Mesodermal cell (in vitro differentiated cells): ENCODE results near the gene GGNBP2.

Experiments
- H3K27ac ChIP-seq: 2 replicates; pipeline ENCODE4 v1.7.0; 2013; ENCODE audit warnings: mild to moderate bottlenecking, low read depth, low read length, moderate library complexity; ENCODE audit not compliant: severe bottlenecking
- H3K36me3 ChIP-seq: 2 replicates; pipeline ENCODE4 v1.7.1; 2013; ENCODE audit warnings: mild to moderate bottlenecking, low read length, moderate library complexity; ENCODE audit not compliant: control insufficient read depth, insufficient read depth
- H3K4me1 ChIP-seq: one replicate; pipeline ENCODE4 v1.7.1; 2013; ENCODE audit warnings: mild to moderate bottlenecking, low read length; ENCODE audit not compliant: insufficient read depth, control insufficient read depth, poor library complexity, severe bottlenecking
- H3K4me3 ChIP-seq: 2 replicates; pipeline ENCODE4 v1.7.0; 2013; ENCODE audit warnings: low read length, control low read depth, mild to moderate bottlenecking; ENCODE audit not compliant: insufficient read depth, poor library complexity, severe bottlenecking; ENCODE audit errors: extremely low read depth
- H3K9me3 ChIP-seq: 2 replicates; pipeline ENCODE4 v1.7.1; 2013; ENCODE audit warnings: mild to moderate bottlenecking, low read length, moderate library complexity; ENCODE audit not compliant: control insufficient read depth
- WGBS, 2 experiments: methylation state at CpG; one replicate each; pipeline ENCODE4 v1.1.5; 2013; ENCODE audit warnings: missing lambda C conversion rate in 2 of 2; ENCODE audit not compliant: insufficient coverage in 2 of 2; 5-methylcytosine and 5-hydroxymethylcytosine counted together

GGNBP2 gene

GRCh38 chr17:36616061-36617029 is 71.6 kb downstream of the GGNBP2 start:
- Histone ChIP-seq H3K4me3 (no peak overlapping the region), H3K4me1 (peaks cover 3% of the 10 kb centered on the region)
- WGBS, 2 experiments, result 86 to 95% methylated on average over 8 to 11 of the region's 16 CpGs

GRCh38 chr17:36617773-36618172 is 73.1 kb downstream of the GGNBP2 start:
- Histone ChIP-seq H3K4me3 (no peak overlapping the region), H3K36me3 (no peaks in the 10 kb centered on the region), H3K27ac (no peak overlapping the region), H3K4me1 (no peaks in the 10 kb centered on the region), H3K9me3 (no peaks in the 10 kb centered on the region)
- WGBS, 2 experiments, result 94% methylated on average over 2 of the region's 7 CpGs; no CpG with 5 or more reads in 1 of the 2 experiments

More at GRCh38 chr17:36616061-36617029, 71.6 kb downstream of the GGNBP2 start:
- H3K27ac ChIP-seq, result no peak overlapping the region
- H3K36me3 ChIP-seq, result no peaks in the 10 kb centered on the region
- H3K9me3 ChIP-seq, result peaks cover 2% of the 10 kb centered on the region

GRCh38 chr17:36623281-36623680 is 78.6 kb downstream of the GGNBP2 start:
- no peaks in the 10 kb centered on the region for H3K36me3 ChIP-seq
- H3K4me1 ChIP-seq, result no peaks in the 10 kb centered on the region
- WGBS, 2 experiments, result 100% methylated on average over 1 of the region's 3 CpGs
- no peak overlapping the region for H3K27ac ChIP-seq
- no peak overlapping the region for H3K4me3 ChIP-seq
- no peaks in the 10 kb centered on the region for H3K9me3 ChIP-seq

- Histone ChIP-seq H3K36me3 (no peaks in the 10 kb centered on the region), H3K9me3 (no peaks in the 10 kb centered on the region), H3K4me1 (no peaks in the 10 kb centered on the region), H3K27ac (no peak overlapping the region), H3K4me3 (no peak overlapping the region)
- 89 to 98% methylated on average over 4 to 6 of the region's 7 CpGs for WGBS, 2 experiments
Observed at GRCh38 chr17:36625188-36625587, 80.5 kb downstream of the GGNBP2 start.

GRCh38 chr17:36627101-36627500 is 82.4 kb downstream of the GGNBP2 start:
- no peaks in the 10 kb centered on the region for H3K4me1 ChIP-seq
- no peaks in the 10 kb centered on the region for H3K9me3 ChIP-seq
- 72 to 82% methylated on average over 9 to 11 of the region's 12 CpGs for WGBS, 2 experiments
- no peak overlapping the region for H3K4me3 ChIP-seq
- no peak overlapping the region for H3K27ac ChIP-seq
- no peaks in the 10 kb centered on the region for H3K36me3 ChIP-seq

GRCh38 chr17:36628576-36628975 is 83.9 kb downstream of the GGNBP2 start:
- Histone ChIP-seq H3K9me3 (no peaks in the 10 kb centered on the region), H3K27ac (no peak overlapping the region), H3K4me3 (no peak overlapping the region), H3K36me3 (no peaks in the 10 kb centered on the region), H3K4me1 (peaks cover 9% of the 10 kb centered on the region)
- WGBS, 2 experiments, result 86 to 100% methylated on average over 1 to 2 of the region's 2 CpGs

GRCh38 chr17:36629252-36629847 is 84.6 kb downstream of the GGNBP2 start:
- Histone ChIP-seq H3K27ac (no peak overlapping the region), H3K4me1 (peaks cover 12% of the 10 kb centered on the region), H3K4me3 (no peak overlapping the region), H3K9me3 (no peaks in the 10 kb centered on the region), H3K36me3 (no peaks in the 10 kb centered on the region)
- 8 to 23% methylated on average over 6 to 12 of the region's 14 CpGs for WGBS, 2 experiments

- H3K27ac ChIP-seq, result no peak overlapping the region
- H3K4me1 ChIP-seq, result peaks cover 12% of the 10 kb centered on the region
Observed at GRCh38 chr17:36629970-36630502, 85.3 kb downstream of the GGNBP2 start.

GRCh38 chr17:36631022-36631421 is 86.3 kb downstream of the GGNBP2 start:
- WGBS, 2 experiments, result 84 to 92% methylated on average over 3 of the region's 4 CpGs

More at GRCh38 chr17:36629970-36630502, 85.3 kb downstream of the GGNBP2 start:
- Histone ChIP-seq H3K4me3 (no peak overlapping the region), H3K9me3 (no peaks in the 10 kb centered on the region), H3K36me3 (no peaks in the 10 kb centered on the region)
- WGBS, 2 experiments, result 82 to 89% methylated on average over 8 of the region's 8 CpGs

GRCh38 chr17:36632916-36633771 is 88.4 kb downstream of the GGNBP2 start:
- Histone ChIP-seq H3K4me1 (peaks cover 12% of the 10 kb centered on the region), H3K27ac (no peak overlapping the region), H3K36me3 (no peaks in the 10 kb centered on the region), H3K4me3 (no peak overlapping the region), H3K9me3 (no peaks in the 10 kb centered on the region)
- 31% methylated on average over 8 to 11 of the region's 18 CpGs for WGBS, 2 experiments

More at GRCh38 chr17:36631022-36631421, 86.3 kb downstream of the GGNBP2 start:
- no peaks in the 10 kb centered on the region for H3K36me3 ChIP-seq
- H3K4me1 ChIP-seq, result peaks cover 12% of the 10 kb centered on the region
- no peak overlapping the region for H3K4me3 ChIP-seq
- H3K27ac ChIP-seq, result no peak overlapping the region
- H3K9me3 ChIP-seq, result no peaks in the 10 kb centered on the region
